NT2/D1 (cell line): ENCODE data around the gene DCTD.

Experiments
- YY1 ChIP-seq: IDR thresholded peaks from 2 replicates; pipeline ENCODE4 v1.6.1; 2011; ENCODE audit not compliant: insufficient read length, insufficient read depth
- ZNF274 ChIP-seq: IDR thresholded peaks from 2 replicates; pipeline ENCODE4 v1.6.1; 2011; ENCODE audit warnings: mild to moderate bottlenecking, low read depth, low read length

DNA sequence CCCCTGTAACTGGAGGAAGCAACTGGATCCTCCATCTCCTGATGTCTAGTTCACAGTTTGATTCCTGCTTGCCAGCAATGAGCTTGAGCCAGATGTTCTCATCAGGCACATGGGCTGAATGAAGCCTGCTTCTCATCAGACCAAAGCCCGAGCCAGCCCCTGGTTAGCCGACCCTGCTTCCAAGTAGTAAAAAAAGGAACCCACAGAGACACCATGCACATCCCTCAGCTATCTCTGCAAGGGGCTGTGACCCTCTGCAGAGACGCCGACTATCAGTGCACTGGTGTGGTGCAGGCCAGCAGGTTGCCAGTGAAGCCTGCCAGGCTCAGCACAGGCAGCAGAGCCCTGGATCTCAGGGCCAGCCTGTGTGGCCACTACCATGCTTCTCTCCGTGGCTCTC lies 2.8 kb downstream of the DCTD start:
- TF ChIP-seq YY1: no peak
- no peak for TF ChIP-seq ZNF274
